Ovary (tissue), 3 donors: ENCODE data around the gene FGGY.

Experiments used
- EP300 ChIP-seq: sonication (generic); formaldehyde crosslinking; IDR thresholded peaks from one replicate; pipeline ENCODE4 v1.6.1; 2017; ENCODE audit warnings: antibody characterized with exemption
- TF ChIP-seq, protein P1 (sequence below), 3 donors: fragments of 450-650 bp in 2 of 3; fragments of 200-600 bp in 1 of 3; IDR thresholded peaks; one replicate each; pipeline versions ENCODE4 v1.5.1 to v1.8.0; 2016 to 2022; ENCODE audit warnings: antibody characterized with exemption in 3 of 3, mild to moderate bottlenecking in 1 of 3
- donor health status: DM: no; HTN: no; CAD: no.

DNA sequence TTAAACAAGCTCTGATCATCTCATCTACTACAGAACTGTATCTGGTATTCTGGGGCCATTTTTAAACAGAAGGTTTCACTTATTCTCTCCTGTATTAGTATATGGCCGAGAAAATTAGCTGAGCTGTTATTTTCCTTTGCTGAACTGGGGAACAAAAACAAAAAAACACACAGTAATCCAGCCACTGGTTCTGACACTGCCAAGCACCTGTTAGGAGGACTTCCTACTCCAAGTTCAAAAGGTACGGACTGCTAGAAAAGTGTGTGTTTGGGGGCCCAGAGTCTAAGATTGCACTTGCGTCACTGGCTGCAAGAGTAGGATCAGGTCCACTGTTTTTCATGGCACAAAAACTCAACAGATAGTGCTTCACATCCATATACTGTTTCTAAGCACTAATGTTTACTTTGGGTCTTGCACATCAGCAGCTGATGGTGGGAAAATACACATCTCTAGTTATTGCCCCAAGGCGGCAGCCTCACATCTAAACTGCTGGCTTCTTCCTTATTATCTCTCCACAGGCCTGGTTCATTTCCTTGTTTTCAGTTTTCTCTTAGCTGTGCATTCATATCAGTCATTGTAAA, 226.1 kb downstream of the FGGY start:
- TF ChIP-seq, protein P1, sequence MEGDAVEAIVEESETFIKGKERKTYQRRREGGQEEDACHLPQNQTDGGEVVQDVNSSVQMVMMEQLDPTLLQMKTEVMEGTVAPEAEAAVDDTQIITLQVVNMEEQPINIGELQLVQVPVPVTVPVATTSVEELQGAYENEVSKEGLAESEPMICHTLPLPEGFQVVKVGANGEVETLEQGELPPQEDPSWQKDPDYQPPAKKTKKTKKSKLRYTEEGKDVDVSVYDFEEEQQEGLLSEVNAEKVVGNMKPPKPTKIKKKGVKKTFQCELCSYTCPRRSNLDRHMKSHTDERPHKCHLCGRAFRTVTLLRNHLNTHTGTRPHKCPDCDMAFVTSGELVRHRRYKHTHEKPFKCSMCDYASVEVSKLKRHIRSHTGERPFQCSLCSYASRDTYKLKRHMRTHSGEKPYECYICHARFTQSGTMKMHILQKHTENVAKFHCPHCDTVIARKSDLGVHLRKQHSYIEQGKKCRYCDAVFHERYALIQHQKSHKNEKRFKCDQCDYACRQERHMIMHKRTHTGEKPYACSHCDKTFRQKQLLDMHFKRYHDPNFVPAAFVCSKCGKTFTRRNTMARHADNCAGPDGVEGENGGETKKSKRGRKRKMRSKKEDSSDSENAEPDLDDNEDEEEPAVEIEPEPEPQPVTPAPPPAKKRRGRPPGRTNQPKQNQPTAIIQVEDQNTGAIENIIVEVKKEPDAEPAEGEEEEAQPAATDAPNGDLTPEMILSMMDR (IDR thresholded peaks at IDR 0.05), result no peak
- no peak for TF ChIP-seq EP300
